Cardiac muscle cell (in vitro differentiated cells and primary cell): Measurements from ENCODE around the gene VCL. TPM values are rescaled to one million over a fixed set of nuclear protein-coding genes. Genes with fewer than 3 reads are reported as not detected.
A peak's percentile ranks its signal among the peaks of the same experiment; 100 is the strongest.

Source experiments
- DNase-seq, 2 donors: peaks; one replicate each; pipeline versions ENCODE4 v3.0.0 to v3.0.0-alpha.2; 2010 to 2017; ENCODE audit warnings: low read depth in 1 of 2, low spot score in 1 of 2
- H3K27ac ChIP-seq: fragments of 200-600 bp; sonication (generic); 2 replicates; pipeline ENCODE4 v1.5.1; 2016
- H3K27me3 ChIP-seq: fragments of 200-600 bp; sonication (generic); 2 replicates; pipeline ENCODE4 v1.6.0; 2016; ENCODE audit warnings: control low read depth
- H3K36me3 ChIP-seq: fragments of 200-600 bp; sonication (generic); 2 replicates; pipeline ENCODE4 v1.5.1; 2016; ENCODE audit warnings: control low read depth
- H3K4me1 ChIP-seq: fragments of 200-600 bp; sonication (generic); 2 replicates; pipeline ENCODE4 v1.8.1; 2017; ENCODE audit warnings: low read depth, mild to moderate bottlenecking, mixed run types
- H3K4me3 ChIP-seq: fragments of 200-600 bp; sonication (generic); 2 replicates; pipeline ENCODE4 v1.5.1; 2016; ENCODE audit warnings: mild to moderate bottlenecking
- H3K9me3 ChIP-seq: fragments of 200-600 bp; sonication (generic); 2 replicates; pipeline ENCODE4 v1.5.1; 2017; ENCODE audit warnings: low read depth, mild to moderate bottlenecking, control low read depth
- CTCF ChIP-seq: IDR thresholded peaks from 2 replicates; pipeline ENCODE4 v1.5.1; 2012; ENCODE audit warnings: low read depth, mild to moderate bottlenecking, low read length
- polyA plus RNA-seq: library from polyadenylated mRNA; unstranded; fragments of >200 nt; fragmentation: Nextera tagmentation; extraction: Ambion mirVana; gene quantifications from 2 replicates; pipeline ENCODE4 v1.2.1, GENCODE V29; 2016
- total RNA-seq: library from RNA; depleted of rRNA; stranded (reverse); fragments of >200 nt; gene quantifications from 2 replicates; pipeline ENCODE4 v1.2.3, GENCODE V29; 2016

VCL gene
- total and polyA plus RNA-seq, 2 experiments from 2014 or later: 118 to 167 TPM

GRCh38 chr10:74072503-74072902, 74.6 kb downstream of the VCL start:
- H3K27ac ChIP-seq: no peak overlapping the region
- H3K4me3 ChIP-seq: no peak overlapping the region
- H3K4me1 ChIP-seq: peaks cover 6% of the 10 kb centered on the region
- no peak for DNase-seq
- no peaks in the 10 kb centered on the region for H3K9me3 ChIP-seq
- no peak for TF ChIP-seq CTCF
- H3K36me3 ChIP-seq: peaks cover 45% of the 10 kb centered on the region
- H3K27me3 ChIP-seq: no peaks in the 10 kb centered on the region

GRCh38 chr10:74075906-74076305, 78.0 kb downstream of the VCL start:
- H3K4me3 ChIP-seq: no peak overlapping the region
- H3K27ac ChIP-seq: no peak overlapping the region
- no peak for TF ChIP-seq CTCF
- no peaks in the 10 kb centered on the region for H3K9me3 ChIP-seq
- H3K4me1 ChIP-seq: peaks cover 17% of the 10 kb centered on the region
- no peaks in the 10 kb centered on the region for H3K27me3 ChIP-seq
- DNase-seq: no peak
- H3K36me3 ChIP-seq: peaks cover 45% of the 10 kb centered on the region

- no peak for DNase-seq
- H3K36me3 ChIP-seq: peaks cover 44% of the 10 kb centered on the region
- H3K9me3 ChIP-seq: no peaks in the 10 kb centered on the region
- no peak for TF ChIP-seq CTCF
- no peaks in the 10 kb centered on the region for H3K27me3 ChIP-seq
- H3K4me3 ChIP-seq: no peak overlapping the region
- H3K4me1 ChIP-seq: peaks cover 14% of the 10 kb centered on the region
- peak overlapping the region; percentile 39 for H3K27ac ChIP-seq
Observed at GRCh38 chr10:74076961-74077360, 79.0 kb downstream of the VCL start.

GRCh38 chr10:74077416-74077815, 79.5 kb downstream of the VCL start:
- H3K27me3 ChIP-seq: no peaks in the 10 kb centered on the region
- peaks cover 14% of the 10 kb centered on the region for H3K4me1 ChIP-seq
- H3K9me3 ChIP-seq: no peaks in the 10 kb centered on the region
- H3K4me3 ChIP-seq: no peak overlapping the region
- no peak for DNase-seq
- no peak overlapping the region for H3K27ac ChIP-seq
- TF ChIP-seq CTCF: no peak
- peaks cover 43% of the 10 kb centered on the region for H3K36me3 ChIP-seq

GRCh38 chr10:74078037-74078436, 80.1 kb downstream of the VCL start:
- no peak overlapping the region for H3K27ac ChIP-seq
- no peak overlapping the region for H3K4me3 ChIP-seq
- TF ChIP-seq CTCF: no peak
- peaks cover 14% of the 10 kb centered on the region for H3K4me1 ChIP-seq
- DNase-seq: peak in 1 of 2 donors; percentile 49
- no peaks in the 10 kb centered on the region for H3K9me3 ChIP-seq
- H3K36me3 ChIP-seq: peaks cover 44% of the 10 kb centered on the region
- no peaks in the 10 kb centered on the region for H3K27me3 ChIP-seq
